Testis (tissue), 2 donors: ENCODE data around the gene IFITM2.
"Not testable (repeated sequence)": the region's sequence is repeated elsewhere in the genome, so short reads cannot be mapped to it uniquely, and the experiment has no call there.

Experiments
- CTCF ChIP-seq, 3 experiments: fragments of 450-650 bp in 2 of 3; fragments of 200-600 bp in 1 of 3; sonication (generic) in 1 of 3; IDR thresholded peaks; one replicate each; pipeline ENCODE4 v1.5.1; 2016 to 2019; ENCODE audit warnings: antibody characterized with exemption in 3 of 3, mild to moderate bottlenecking in 2 of 3, moderate library complexity in 1 of 3
- POLR2A ChIP-seq: fragments of 450-650 bp; IDR thresholded peaks from one replicate; pipeline ENCODE4 v1.6.1; 2017; ENCODE audit warnings: antibody characterized with exemption, mild to moderate bottlenecking, moderate library complexity

- TF ChIP-seq CTCF (IDR thresholded peaks at IDR 0.05); POLR2A: not testable (repeated sequence)
These were observed 21.0 kb downstream of the IFITM2 start for GRCh38 chr11:328516-329100.
